GM12892 (cell line): ENCODE results near the gene LZTR1.
"Not testable (repeated sequence)": the region's sequence is repeated elsewhere in the genome, so short reads cannot be mapped to it uniquely, and the experiment has no call there.

Experiments used
- DNase-seq: peaks from one replicate; pipeline ENCODE4 v3.0.0; 2011; ENCODE audit not compliant: insufficient read length
- FAIRE-seq: peaks from 2 replicates; lab custom pipeline; 2011; peaks lifted over from hg19 to GRCh38; lab: Jason Lieb, UNC
- POLR2A ChIP-seq: IDR thresholded peaks from 2 replicates; pipeline ENCODE4 v1.6.1; 2011; ENCODE audit warnings: low read depth, low read length, control low read depth
- POLR2AphosphoS5 ChIP-seq: IDR thresholded peaks from 2 replicates; pipeline ENCODE4 v1.6.1; 2011; ENCODE audit warnings: low read depth, low read length, control low read depth
- TAF1 ChIP-seq: IDR thresholded peaks from 2 replicates; pipeline ENCODE4 v1.6.1; 2011; ENCODE audit warnings: low read depth, mild to moderate bottlenecking, control low read depth, low read length, borderline replicate concordance

LZTR1 gene

GRCh38 chr22:21045585-21046294, 63.6 kb downstream of the LZTR1 start, which contains the start of gene LRRC74B:
Gene LRRC74B, plus strand, starts transcription at chr22:21045946. Its CDS starts 41 bp downstream, at chr22:21045987.
- TF ChIP-seq POLR2AphosphoS5 = no peak
- TF ChIP-seq POLR2A = no peak
- DNase-seq = peak; percentile 92
- FAIRE-seq = peak; percentile 92

GRCh38 chr22:21047035-21047661, 65.1 kb downstream of the LZTR1 start:
- no peak for FAIRE-seq
- no peak for TF ChIP-seq POLR2A
- no peak for TF ChIP-seq POLR2AphosphoS5
- no peak for TF ChIP-seq TAF1

GRCh38 chr22:21047730-21048129, 65.6 kb downstream of the LZTR1 start:
- FAIRE-seq = no peak
- no peak for TF ChIP-seq POLR2A
- no peak for TF ChIP-seq POLR2AphosphoS5
- no peak for TF ChIP-seq TAF1
- no peak for DNase-seq

More at GRCh38 chr22:21047035-21047661, 65.1 kb downstream of the LZTR1 start:
- DNase-seq = no peak

GRCh38 chr22:21048448-21048847, 66.4 kb downstream of the LZTR1 start:
- not testable (repeated sequence) for DNase-seq, FAIRE-seq
